NCI-H524 treated with DMSO at 0.1 percent for 48 hours (cell line): ENCODE measurements around the gene FILIP1.

Experiments
- DNase-seq: peaks from one replicate; lab custom pipeline; 2025; lab: John Stamatoyannopoulos, UW

Gene FILIP1

GRCh38 chr6:75291744-75292143, 201.9 kb downstream of the FILIP1 start:
- DNase-seq: no peak

- DNase-seq: no peak
These were observed 202.3 kb downstream of the FILIP1 start for GRCh38 chr6:75291331-75291730.

DNA sequence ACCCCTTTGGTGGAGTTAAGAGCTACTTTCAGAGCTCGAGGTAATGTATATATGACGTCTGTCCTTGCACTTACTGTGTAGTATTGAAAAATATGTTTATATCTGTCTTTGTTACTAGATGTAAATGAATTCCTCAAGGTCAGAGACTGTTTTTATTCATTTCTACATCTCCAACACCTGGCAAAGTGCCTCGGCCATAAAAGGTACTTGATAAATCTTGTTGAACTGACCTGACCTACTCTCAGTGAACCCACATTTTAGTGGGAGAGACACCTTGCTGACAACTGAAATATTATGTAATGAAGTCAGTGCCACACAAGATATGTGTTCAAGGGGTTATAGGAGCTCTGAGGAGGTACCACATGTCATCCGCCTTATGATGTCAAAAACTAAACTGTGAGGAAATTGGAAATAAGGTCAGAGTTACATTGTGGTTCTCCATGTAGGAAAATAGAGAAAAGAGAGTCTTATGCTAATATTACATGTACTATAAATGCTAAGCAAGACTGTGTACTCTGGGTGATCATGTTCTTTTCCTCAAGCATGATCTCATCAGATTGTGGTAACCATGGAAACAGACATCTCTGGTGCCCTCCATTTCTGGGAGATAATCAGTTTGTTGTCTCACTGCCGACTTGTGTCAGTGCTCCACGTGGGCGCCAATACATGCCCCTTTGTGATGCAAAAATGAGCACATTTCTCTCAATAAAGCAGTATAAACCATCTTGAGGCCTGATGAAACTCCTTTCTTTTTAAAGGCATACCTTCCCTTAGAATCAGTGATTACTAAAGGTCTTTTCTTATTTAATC, 203.3 kb downstream of the FILIP1 start:
- DNase-seq: no peak

- no peak for DNase-seq
These were observed 205.6 kb downstream of the FILIP1 start for GRCh38 chr6:75288023-75288422.

DNA sequence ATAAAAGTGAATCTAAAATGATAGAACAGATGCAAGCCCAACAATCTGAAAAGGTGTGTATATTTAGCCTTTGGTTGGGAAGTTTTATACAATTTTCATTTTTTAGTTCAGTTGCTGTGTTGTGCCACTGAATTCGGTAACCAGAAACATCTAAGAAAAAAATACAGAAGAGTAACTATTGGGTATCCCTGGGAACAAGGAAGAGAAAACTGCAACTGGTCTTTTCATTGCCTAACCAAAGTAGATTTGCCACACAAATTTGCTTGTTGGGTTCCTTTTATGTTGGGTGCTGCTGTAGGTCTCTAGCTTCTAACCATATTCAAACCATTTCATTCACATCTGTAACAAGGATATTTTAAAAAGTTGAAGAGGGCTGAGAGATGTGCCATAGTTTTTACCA, 206.2 kb downstream of the FILIP1 start:
- DNase-seq: no peak

DNA sequence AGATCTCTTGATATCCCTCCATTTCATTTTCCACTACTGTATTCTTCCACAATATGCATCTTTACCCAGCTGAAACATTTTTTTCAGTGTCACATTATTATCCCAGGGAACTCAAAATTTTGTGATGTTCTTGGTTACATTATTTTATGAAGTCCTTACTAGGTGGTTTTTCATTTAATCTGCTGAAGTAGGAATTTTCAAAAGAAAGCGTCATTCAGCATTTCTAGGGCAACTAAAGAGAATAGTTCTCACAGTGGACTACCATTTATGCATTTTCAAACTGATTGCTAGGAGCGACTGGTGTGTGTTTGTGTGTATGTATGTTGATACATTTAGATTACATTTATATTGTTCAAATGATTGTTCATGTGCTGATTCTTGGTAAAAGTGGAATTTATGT, 206.6 kb downstream of the FILIP1 start:
- no peak for DNase-seq

DNA sequence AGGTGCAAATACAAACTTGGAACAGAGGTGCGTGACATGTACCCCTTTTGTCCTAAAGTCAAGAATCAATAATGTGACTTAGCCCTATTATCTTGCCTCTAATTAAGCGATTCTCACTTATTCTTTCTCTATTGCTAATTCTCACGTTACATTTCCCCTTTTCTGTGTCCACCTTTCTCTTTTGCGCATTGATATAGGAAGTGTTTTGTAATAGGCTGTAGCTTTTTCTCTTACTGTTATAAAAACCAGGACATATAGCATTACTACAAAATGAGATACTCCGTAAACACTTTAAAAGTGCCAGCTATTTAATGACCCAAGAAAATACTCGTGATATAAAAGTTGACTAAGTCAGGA, 208.3 kb downstream of the FILIP1 start:
- DNase-seq: peak; percentile 36

DNA sequence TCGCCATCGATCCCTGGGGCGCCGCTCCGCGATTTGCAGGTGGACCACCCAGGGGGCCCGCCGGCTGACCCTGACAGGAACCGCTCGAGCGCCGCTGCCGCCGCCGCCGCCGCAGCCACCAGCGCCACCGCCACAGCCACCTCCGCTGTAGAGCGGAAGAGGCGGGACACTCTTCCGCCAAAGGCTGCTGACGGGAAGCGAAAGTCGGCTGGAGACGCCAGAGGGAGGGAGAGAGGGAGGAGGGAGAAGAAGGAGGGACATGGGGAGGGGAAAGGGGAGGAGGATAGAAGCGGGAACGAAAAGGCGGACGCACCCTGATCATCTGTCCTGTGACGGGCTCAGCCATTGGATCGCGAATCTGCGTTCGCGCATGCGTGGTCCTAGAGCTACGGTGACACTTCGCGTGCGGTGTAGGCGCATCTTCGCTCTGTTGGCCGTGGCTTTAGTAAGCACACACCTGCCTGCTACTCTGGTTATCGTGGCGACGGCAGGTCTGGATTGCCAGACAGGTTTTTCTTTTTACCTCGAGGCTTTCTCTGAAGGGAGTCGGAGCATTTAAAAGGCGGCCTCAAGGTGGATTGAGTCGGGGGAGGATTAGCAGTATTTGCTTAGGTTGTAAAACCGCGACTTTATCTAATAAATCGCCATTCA, 208.8 kb downstream of the FILIP1 start, which contains the start of gene TMEM30A:
TSS of gene TMEM30A (minus strand) at position 161 of the 651 bp plus-strand sequence. CDS start at position 7, 154 bp downstream.
- peak; percentile 92 for DNase-seq

- no peak for DNase-seq
These were observed 209.5 kb downstream of the FILIP1 start for GRCh38 chr6:75283907-75284631.

GRCh38 chr6:75282706-75283105, 210.9 kb downstream of the FILIP1 start:
- DNase-seq: no peak

- no peak for DNase-seq
These were observed 211.9 kb downstream of the FILIP1 start for GRCh38 chr6:75281653-75282052.

DNA sequence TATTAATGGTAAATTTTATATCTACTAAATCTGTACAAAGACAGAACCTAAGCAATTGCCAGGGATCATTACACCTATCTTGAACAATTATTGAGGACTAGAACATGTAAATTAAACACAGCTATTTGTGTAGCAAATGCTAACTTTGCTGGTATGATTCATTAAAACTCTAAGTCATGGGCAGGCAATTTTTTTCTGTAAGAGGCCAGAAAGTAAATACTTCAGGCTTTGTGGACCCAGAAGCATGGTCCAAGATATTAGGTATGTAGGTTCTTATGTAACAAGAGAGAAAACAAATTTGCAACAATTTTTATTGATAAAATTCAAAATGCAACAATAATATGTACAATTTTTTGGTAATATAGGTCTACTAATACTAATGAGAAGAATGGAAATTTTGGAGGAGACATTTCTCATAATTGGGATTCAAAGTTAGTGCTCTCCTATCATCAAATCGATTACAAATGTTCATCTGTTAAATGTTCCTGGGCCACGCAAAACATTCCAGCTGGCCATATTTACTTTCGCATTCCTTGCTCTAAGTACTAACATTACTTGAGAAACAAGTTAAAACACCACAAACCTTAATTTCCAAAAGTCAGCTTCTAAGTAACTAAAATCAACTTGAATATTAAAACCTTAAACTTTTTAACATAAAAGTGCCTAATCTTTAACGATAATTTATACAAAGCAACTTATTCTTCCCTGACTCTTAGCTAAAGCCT, 213.3 kb downstream of the FILIP1 start:
- DNase-seq: no peak

DNA sequence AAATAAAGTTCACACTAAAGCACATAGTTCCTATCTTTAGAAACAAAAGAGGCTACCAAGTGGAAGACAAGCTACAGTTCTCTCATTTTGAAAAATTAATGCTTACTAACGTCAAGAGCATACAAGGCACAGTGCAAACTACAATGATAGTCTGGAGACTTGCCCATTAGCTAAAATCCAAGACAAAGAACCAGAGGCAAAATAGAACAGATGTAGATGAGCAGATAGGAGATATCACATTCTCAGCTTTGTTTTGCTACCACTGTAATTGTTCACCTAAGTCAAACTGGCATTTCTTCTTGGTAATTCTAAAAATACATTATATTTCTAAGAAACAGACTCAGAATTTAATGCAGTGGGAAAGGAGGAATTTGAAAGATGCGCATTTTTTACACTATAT, 214.2 kb downstream of the FILIP1 start:
- DNase-seq: no peak

DNA sequence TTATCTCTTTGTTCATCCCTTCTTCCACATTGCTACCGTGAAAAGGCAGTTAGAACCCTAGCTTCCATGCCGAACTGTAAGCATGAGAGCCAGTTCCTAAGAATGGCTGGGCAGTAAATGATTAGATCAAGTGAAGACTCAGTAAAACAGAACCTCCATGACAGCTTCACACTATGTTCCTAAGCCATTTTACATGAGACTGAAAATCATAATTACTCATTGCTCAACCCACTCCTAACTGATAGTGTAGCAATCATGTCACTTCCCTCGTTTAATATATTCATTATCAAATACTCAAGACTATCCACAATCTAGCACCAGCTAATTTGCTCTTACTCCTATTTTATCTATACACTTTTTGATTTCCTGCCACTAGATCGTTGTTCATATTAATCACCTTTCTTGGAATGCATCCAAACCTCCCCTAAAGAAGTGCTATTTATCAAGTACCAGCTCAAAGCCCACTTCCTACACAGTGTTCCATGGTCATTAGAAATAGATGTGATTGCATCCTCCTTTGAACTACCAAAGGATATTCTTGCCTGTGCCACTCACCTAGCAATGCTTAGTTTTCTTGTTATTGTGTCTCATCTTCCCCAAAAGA, 215.0 kb downstream of the FILIP1 start:
- DNase-seq: no peak

- DNase-seq: no peak
These were observed 218.5 kb downstream of the FILIP1 start for GRCh38 chr6:75275067-75275466.

GRCh38 chr6:75273009-75273408, 220.6 kb downstream of the FILIP1 start:
- no peak for DNase-seq

DNA sequence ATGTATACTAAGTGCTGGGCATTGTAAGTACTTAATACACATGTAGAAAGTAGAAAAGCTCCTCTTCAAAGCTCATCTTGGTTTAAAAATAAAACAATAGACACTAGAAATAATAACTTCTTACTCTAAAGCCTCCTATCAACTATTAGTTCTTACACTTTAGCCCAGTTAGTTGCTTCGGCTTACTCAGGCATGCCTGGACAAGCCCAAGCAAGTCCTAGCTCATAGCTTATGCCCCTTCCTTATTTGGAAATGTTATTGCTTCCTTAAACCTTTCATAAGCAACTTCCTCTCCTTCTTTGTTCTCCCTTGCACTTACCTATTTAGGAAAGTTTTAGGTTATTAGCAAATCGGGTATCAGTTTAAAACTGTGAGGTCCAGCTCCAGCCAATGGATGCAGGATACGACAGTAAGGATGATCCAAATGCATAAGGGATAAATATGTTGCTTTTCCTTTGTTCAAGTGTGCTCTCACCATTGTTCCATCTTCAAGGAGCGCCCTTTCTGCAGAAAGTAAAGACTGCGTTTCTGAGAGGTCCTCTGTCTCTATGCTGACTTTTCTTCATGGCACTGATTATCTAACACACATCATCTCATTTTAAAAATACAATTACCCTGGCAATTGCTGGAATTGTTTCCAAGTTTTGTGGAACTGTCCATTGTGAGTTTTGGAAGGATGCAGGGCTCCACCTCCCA, 221.3 kb downstream of the FILIP1 start:
- no peak for DNase-seq

GRCh38 chr6:75268988-75269354, 224.6 kb downstream of the FILIP1 start:
- no peak for DNase-seq

DNA sequence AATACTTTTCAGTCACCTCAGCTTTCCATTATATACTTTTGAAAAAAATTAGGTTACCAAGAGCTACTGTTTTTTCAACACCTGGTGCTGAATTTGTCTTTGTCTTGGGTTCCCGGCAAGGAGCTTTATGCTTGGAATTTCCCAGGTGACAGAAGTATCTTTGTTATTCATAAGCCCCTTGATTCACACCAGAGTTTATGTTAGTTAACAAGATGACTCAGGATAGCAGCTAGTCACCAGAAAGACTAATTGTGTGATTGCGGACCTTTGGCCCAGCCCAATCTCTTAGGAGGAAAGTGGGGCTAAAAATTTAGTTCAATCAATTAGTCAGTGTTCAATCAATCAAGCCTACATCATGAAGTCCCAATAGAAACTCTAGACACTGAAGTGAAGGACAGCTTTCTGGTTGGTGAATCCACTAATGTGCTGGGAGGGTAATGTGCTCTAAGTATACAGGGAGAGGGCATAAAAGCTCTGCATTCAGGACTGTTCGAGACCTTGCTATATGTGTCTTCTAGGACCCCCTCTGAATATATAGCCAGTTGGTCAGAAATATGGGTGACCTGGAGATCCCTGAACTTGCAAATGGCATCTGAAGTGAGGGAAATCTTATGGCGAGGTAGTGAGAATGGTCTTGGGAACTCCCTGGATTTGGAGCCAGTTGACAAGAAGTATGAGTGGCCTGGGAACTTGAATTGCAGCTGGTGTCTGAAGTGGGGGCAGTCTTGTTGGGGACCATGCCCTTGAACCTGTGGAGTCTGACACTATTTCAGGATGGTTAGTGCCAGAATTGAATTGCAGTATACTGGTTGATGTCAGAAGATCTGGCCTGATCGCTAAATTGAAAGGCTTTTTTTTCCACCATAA, 225.2 kb downstream of the FILIP1 start:
- DNase-seq: no peak

GRCh38 chr6:75267461-75267860, 226.1 kb downstream of the FILIP1 start:
- no peak for DNase-seq
